HepG2 (cell line): ENCODE data around the gene SYCP2. TPM values are rescaled to one million over a fixed set of nuclear protein-coding genes. Genes with fewer than 3 reads are reported as not detected.

ENCODE experiments used
- CENPT ChIP-seq: sonication (generic); formaldehyde crosslinking; IDR thresholded peaks from 2 replicates; pipeline ENCODE4 v1.8.0; 2022; ENCODE audit warnings: low read depth, mild to moderate bottlenecking, moderate library complexity, missing genetic modification reagents
- HIVEP1 ChIP-seq: sonication (generic); formaldehyde crosslinking; IDR thresholded peaks from 2 replicates; pipeline ENCODE4 v1.4.0; 2020; ENCODE audit warnings: mild to moderate bottlenecking, missing genetic modification reagents
- KDM5B ChIP-seq: sonication (generic); formaldehyde crosslinking; IDR thresholded peaks from 2 replicates; pipeline ENCODE4 v1.4.0; 2020; ENCODE audit warnings: missing genetic modification reagents, mild to moderate bottlenecking, borderline replicate concordance
- MAZ ChIP-seq, 2 experiments: sonication (generic) in 1 of 2; formaldehyde crosslinking in 1 of 2; IDR thresholded peaks; 2 replicates each; pipeline versions ENCODE4 v1.5.0 to v1.6.1; 2012 to 2020; ENCODE audit warnings: low read depth in 2 of 2, mild to moderate bottlenecking in 2 of 2, borderline replicate concordance in 1 of 2, improper control_type of control experiment in 1 of 2, low read length in 1 of 2, missing genetic modification reagents in 1 of 2, moderate library complexity in 1 of 2
- MYNN ChIP-seq: sonication (generic); formaldehyde crosslinking; IDR thresholded peaks from 2 replicates; pipeline ENCODE4 v1.4.0; 2020; ENCODE audit warnings: mild to moderate bottlenecking, low read depth, missing genetic modification reagents
- NCOA1 ChIP-seq: sonication (generic); formaldehyde crosslinking; IDR thresholded peaks from 2 replicates; pipeline ENCODE4 v1.9.0; 2021; ENCODE audit warnings: missing genetic modification reagents
- NFE2L1 ChIP-seq: sonication (generic); formaldehyde crosslinking; IDR thresholded peaks from 2 replicates; pipeline ENCODE4 v1.4.0; 2020; ENCODE audit warnings: missing genetic modification reagents, mild to moderate bottlenecking, borderline replicate concordance
- RERE ChIP-seq: IDR thresholded peaks from 2 replicates; pipeline ENCODE4 v1.6.1; 2016; ENCODE audit warnings: low read depth, missing genetic modification reagents, missing compliant biosample characterization
- SMAD1 ChIP-seq: sonication (generic); formaldehyde crosslinking; IDR thresholded peaks from 2 replicates; pipeline ENCODE4 v1.4.0; 2020; ENCODE audit warnings: missing genetic modification reagents, low read depth, mild to moderate bottlenecking, borderline replicate concordance
- ZBTB33 ChIP-seq: sonication (generic); formaldehyde crosslinking; IDR thresholded peaks from 2 replicates; pipeline ENCODE4 v1.4.0; 2020; ENCODE audit warnings: missing genetic modification reagents
- ZBTB49 ChIP-seq: sonication (generic); formaldehyde crosslinking; IDR thresholded peaks from 2 replicates; pipeline ENCODE4 v1.4.0; 2020; ENCODE audit warnings: missing genetic modification reagents, borderline replicate concordance
- ZNF446 ChIP-seq: sonication (generic); formaldehyde crosslinking; IDR thresholded peaks from 2 replicates; pipeline ENCODE4 v1.5.0; 2020; ENCODE audit warnings: mild to moderate bottlenecking, missing genetic modification reagents
- ZNF720 ChIP-seq: sonication (generic); formaldehyde crosslinking; IDR thresholded peaks from 2 replicates; pipeline ENCODE4 v1.4.0; 2020; ENCODE audit warnings: missing genetic modification reagents
- polyA plus RNA-seq, 8 experiments: library from polyadenylated mRNA; depleted of rRNA in 3 of 8; stranded (reverse) in 7 of 8; unstranded in 1 of 8; fragments of >200 nt; fragmentation: Illumina TruSeq in 4 of 8; extraction: Trizol in 4 of 8; gene quantifications; 2 replicates each; pipeline versions ENCODE4 v1.2.1 to v1.2.3, GENCODE V29; 2011 to 2016; ENCODE audit warnings: low read depth in 4 of 8, missing spikeins in 1 of 8, mixed read lengths in 1 of 8; ENCODE audit not compliant: insufficient read depth in 1 of 8
- total RNA-seq, 5 experiments: library from RNA; depleted of rRNA; stranded (reverse); fragments of >200 nt; fragmentation: Illumina TruSeq; extraction: Trizol; gene quantifications; 2 replicates each; pipeline ENCODE4 v1.2.3, GENCODE V29; 2016; ENCODE audit warnings: low read depth in 1 of 5

Gene SYCP2
- total and polyA plus RNA-seq, 2 of the 13 experiments (the other 11 are each of a cell fraction or from before 2014, with no cell fraction given): 0.07 to 0.24 TPM

GRCh38 chr20:59828125-59829053, 105.0 kb downstream of the SYCP2 start (continued):
- TF ChIP-seq RERE (CRISPR knock-in tag) (no peak), ZBTB33 (CRISPR knock-in tag) (no peak), SMAD1 (no peak), NCOA1 (CRISPR knock-in tag) (no peak), HIVEP1 (CRISPR knock-in tag) (no peak), MAZ (IDR thresholded peaks at IDR 0.05; ENCODE audit: borderline replicate concordance, low read depth, low read length) (no peak), MAZ (CRISPR knock-in tag; IDR thresholded peaks at IDR 0.05; ENCODE audit: low read depth) (no peak), KDM5B (no peak), ZNF720 (CRISPR knock-in tag) (no peak), ZBTB49 (no peak), ZNF446 (CRISPR knock-in tag) (no peak), CENPT (no peak), MYNN (CRISPR knock-in tag) (no peak), NFE2L1 (no peak)
